Trophoblast cell (in vitro differentiated cells and primary cell): ENCODE data around the gene ZNF117.
A peak's percentile ranks its signal among the peaks of the same experiment; 100 is the strongest.
"Not testable (repeated sequence)": the region's sequence is repeated elsewhere in the genome, so short reads cannot be mapped to it uniquely, and the experiment has no call there.

ENCODE experiments used
- DNase-seq, 2 donors: peaks; one replicate each; pipeline ENCODE4 v3.0.0-alpha.2; 2016
- H2AFZ ChIP-seq: 2 replicates; pipeline ENCODE4 v1.6.1; 2013; ENCODE audit warnings: low read length, moderate library complexity, mild to moderate bottlenecking; ENCODE audit not compliant: insufficient read depth, poor library complexity
- H2AK5ac ChIP-seq: 2 replicates; pipeline ENCODE4 v1.6.1; 2013; ENCODE audit warnings: mild to moderate bottlenecking, low read length
- H2BK120ac ChIP-seq: 2 replicates; pipeline ENCODE4 v1.6.1; 2013; ENCODE audit warnings: low read length, mild to moderate bottlenecking, moderate library complexity; ENCODE audit not compliant: insufficient read depth, poor library complexity
- H2BK12ac ChIP-seq: 2 replicates; pipeline ENCODE4 v1.6.1; 2013; ENCODE audit warnings: mild to moderate bottlenecking, low read length, moderate library complexity
- H2BK5ac ChIP-seq: 2 replicates; pipeline ENCODE4 v1.6.1; 2013; ENCODE audit warnings: low read length, low read depth, moderate library complexity, mild to moderate bottlenecking; ENCODE audit not compliant: poor library complexity
- H3K14ac ChIP-seq: 2 replicates; pipeline ENCODE4 v1.6.1; 2013; ENCODE audit warnings: mild to moderate bottlenecking, low read length
- H3K18ac ChIP-seq: 2 replicates; pipeline ENCODE4 v1.6.1; 2013; ENCODE audit warnings: mild to moderate bottlenecking, low read length
- H3K23ac ChIP-seq: 2 replicates; pipeline ENCODE4 v1.6.1; 2013; ENCODE audit warnings: low read length
- H3K27ac ChIP-seq: 2 replicates; pipeline ENCODE4 v1.5.1; 2013; ENCODE audit warnings: low read depth, mild to moderate bottlenecking, inconsistent platforms, low read length, moderate library complexity
- H3K27me3 ChIP-seq: 2 replicates; pipeline ENCODE4 v1.6.1; 2013; ENCODE audit warnings: inconsistent platforms, mild to moderate bottlenecking, low read length, moderate library complexity; ENCODE audit not compliant: insufficient read depth
- H3K36me3 ChIP-seq, 2 experiments: 1 replicate in 1 of 2; 2 replicates in 1 of 2; pipeline ENCODE4 v1.6.1; 2013; ENCODE audit warnings: low read length in 2 of 2, mild to moderate bottlenecking in 2 of 2, moderate library complexity in 1 of 2; ENCODE audit not compliant: insufficient read depth in 2 of 2, control insufficient read depth in 1 of 2
- H3K4ac ChIP-seq: 2 replicates; pipeline ENCODE4 v1.6.1; 2013; ENCODE audit warnings: low read depth, mild to moderate bottlenecking, low read length, moderate library complexity
- H3K4me1 ChIP-seq, 2 experiments: 1 replicate in 1 of 2; 2 replicates in 1 of 2; pipeline ENCODE4 v1.6.1; 2013; ENCODE audit warnings: low read length in 2 of 2, mild to moderate bottlenecking in 2 of 2, moderate library complexity in 1 of 2; ENCODE audit not compliant: insufficient read depth in 2 of 2, control insufficient read depth in 1 of 2
- H3K4me2 ChIP-seq: 2 replicates; pipeline ENCODE4 v1.6.1; 2013; ENCODE audit warnings: inconsistent platforms, mild to moderate bottlenecking, low read length, moderate library complexity
- H3K4me3 ChIP-seq: 2 replicates; pipeline ENCODE4 v1.5.1; 2013; ENCODE audit warnings: mild to moderate bottlenecking, low read depth, low read length, inconsistent platforms
- H3K79me1 ChIP-seq: one replicate; pipeline ENCODE4 v1.6.1; 2013; ENCODE audit warnings: low read length
- H3K79me2 ChIP-seq: 2 replicates; pipeline ENCODE4 v1.6.1; 2013; ENCODE audit warnings: low read length, mild to moderate bottlenecking; ENCODE audit not compliant: control insufficient read depth, insufficient read depth, poor library complexity
- H3K9ac ChIP-seq: 2 replicates; pipeline ENCODE4 v1.6.1; 2013; ENCODE audit warnings: mild to moderate bottlenecking, low read length
- H3K9me3 ChIP-seq: 2 replicates; pipeline ENCODE4 v1.6.1; 2013; ENCODE audit warnings: low read depth, mild to moderate bottlenecking, control low read depth, inconsistent platforms, low read length; ENCODE audit not compliant: insufficient read depth
- H4K12ac ChIP-seq: 2 replicates; pipeline ENCODE4 v1.6.1; 2013; ENCODE audit warnings: low read depth, mild to moderate bottlenecking, low read length, moderate library complexity
- H4K8ac ChIP-seq: 2 replicates; pipeline ENCODE4 v1.6.1; 2013; ENCODE audit warnings: low read depth, mild to moderate bottlenecking, low read length, moderate library complexity
- H4K91ac ChIP-seq: one replicate; pipeline ENCODE4 v1.6.1; 2013; ENCODE audit warnings: low read depth, mild to moderate bottlenecking, low read length, moderate library complexity
- WGBS: extraction: QIAGEN DNeasy Blood & Tissue Kit; methylation state at CpG from one replicate; pipeline ENCODE4 v1.1.7; 2013; ENCODE audit warnings: missing lambda C conversion rate; ENCODE audit not compliant: insufficient read length, insufficient coverage; ENCODE audit errors: extremely low coverage; 5-methylcytosine and 5-hydroxymethylcytosine counted together

ZNF117 gene

GRCh38 chr7:65020978-65021377 lies 30.1 kb upstream of the ZNF117 start:
- no CpG with 5 or more reads among the region's 3 CpGs for WGBS
- not testable (repeated sequence) for H3K14ac ChIP-seq, DNase-seq, H2BK12ac ChIP-seq, H3K4me3 ChIP-seq, H3K23ac ChIP-seq, H3K18ac ChIP-seq, H3K4me2 ChIP-seq, H2BK120ac ChIP-seq, H3K9me3 ChIP-seq, H3K27me3 ChIP-seq, H4K12ac ChIP-seq, H4K8ac ChIP-seq, H4K91ac ChIP-seq, H2AFZ ChIP-seq, H2BK5ac ChIP-seq, H2AK5ac ChIP-seq, H3K79me1 ChIP-seq, H3K27ac ChIP-seq, H3K79me2 ChIP-seq, H3K4me1 ChIP-seq, H3K4ac ChIP-seq, H3K9ac ChIP-seq, H3K36me3 ChIP-seq

- not testable (repeated sequence) for H3K9ac ChIP-seq, H4K8ac ChIP-seq, H3K18ac ChIP-seq, H4K91ac ChIP-seq, H3K27me3 ChIP-seq, H2BK12ac ChIP-seq, H3K36me3 ChIP-seq, H3K4me1 ChIP-seq, H3K4ac ChIP-seq, H2BK120ac ChIP-seq, H2AK5ac ChIP-seq, H3K9me3 ChIP-seq, H3K23ac ChIP-seq, H3K4me2 ChIP-seq, DNase-seq, H2BK5ac ChIP-seq, H3K79me2 ChIP-seq, H3K27ac ChIP-seq, H3K4me3 ChIP-seq, H3K14ac ChIP-seq, H2AFZ ChIP-seq, H4K12ac ChIP-seq, H3K79me1 ChIP-seq
- WGBS = no CpG with 5 or more reads among the region's 7 CpGs
These were observed 19.0 kb upstream of the ZNF117 start for GRCh38 chr7:65009881-65010280.

- not testable (repeated sequence) for H3K79me2 ChIP-seq, H2BK120ac ChIP-seq, H4K8ac ChIP-seq, DNase-seq, H3K9me3 ChIP-seq, H3K4me1 ChIP-seq, H3K18ac ChIP-seq, H4K12ac ChIP-seq, H3K9ac ChIP-seq, H3K23ac ChIP-seq, H2AK5ac ChIP-seq, H3K79me1 ChIP-seq, H4K91ac ChIP-seq, H3K27ac ChIP-seq, H3K4me3 ChIP-seq, H2BK5ac ChIP-seq, H3K14ac ChIP-seq, H3K4me2 ChIP-seq, H2AFZ ChIP-seq, H3K4ac ChIP-seq, H3K27me3 ChIP-seq, H2BK12ac ChIP-seq, H3K36me3 ChIP-seq
- WGBS = no CpG with 5 or more reads among the region's 2 CpGs
These were observed 18.6 kb upstream of the ZNF117 start for GRCh38 chr7:65009394-65009793.

GRCh38 chr7:65007036-65007435 lies 16.2 kb upstream of the ZNF117 start:
- not testable (repeated sequence) for H4K91ac ChIP-seq, H3K79me1 ChIP-seq, H3K27me3 ChIP-seq, H2AK5ac ChIP-seq, H3K14ac ChIP-seq, H2BK120ac ChIP-seq, H3K4me2 ChIP-seq, H3K4ac ChIP-seq, H2AFZ ChIP-seq, H2BK12ac ChIP-seq, H3K23ac ChIP-seq, H3K4me1 ChIP-seq, H2BK5ac ChIP-seq, H3K9ac ChIP-seq, H3K9me3 ChIP-seq, H4K12ac ChIP-seq, H3K4me3 ChIP-seq, H3K36me3 ChIP-seq, H3K79me2 ChIP-seq, H3K18ac ChIP-seq, DNase-seq, H3K27ac ChIP-seq
- WGBS = no CpG with 5 or more reads among the region's 4 CpGs
- peak overlapping the region; percentile 80 for H4K8ac ChIP-seq
